K562 (cell line): ENCODE measurements around the gene FAM234A. TPM values are rescaled to one million over a fixed set of nuclear protein-coding genes. Genes with fewer than 3 reads are reported as not detected.

Experiments
- PTRF ChIP-seq: fragments of 450-650 bp; IDR thresholded peaks from 2 replicates; pipeline ENCODE4 v1.6.1; 2016; ENCODE audit warnings: mild to moderate bottlenecking, missing genetic modification characterization, missing compliant biosample characterization
- polyA plus RNA-seq, 8 experiments: library from polyadenylated mRNA; depleted of rRNA in 4 of 8; stranded (reverse) in 5 of 8; unstranded in 3 of 8; fragments of >200 nt; fragmentation: Nextera tagmentation in 2 of 8; fragmentation: Illumina TruSeq in 1 of 8; extraction: Ambion mirVana in 2 of 8; extraction: Trizol in 1 of 8; gene quantifications; 2 replicates each; pipeline versions ENCODE4 v1.2.1 to v1.2.3, GENCODE V29; 2011 to 2014; ENCODE audit warnings: inconsistent platforms in 1 of 8, missing spikeins in 1 of 8
- total RNA-seq, 7 experiments: library from RNA; depleted of rRNA in 6 of 7; stranded (reverse); fragments of >200 nt in 6 of 7; fragmentation: Illumina TruSeq in 2 of 7; extraction: Trizol in 2 of 7; gene quantifications; 2 replicates each; pipeline versions ENCODE4 v1.2.1 to v1.2.3, GENCODE V29; 2011 to 2021; ENCODE audit warnings: low replicate concordance in 1 of 7
- TF ChIP-seq, protein P1 (sequence below), 3 experiments: IDR thresholded peaks in 2 of 3; conservative IDR thresholded peaks in 1 of 3; 2 replicates each; pipeline ENCODE4 v1.5.1; 2011 to 2012; ENCODE audit warnings: low read length in 3 of 3, mild to moderate bottlenecking in 3 of 3, control low read depth in 2 of 3, improper control_type of control experiment in 1 of 3, inconsistent platforms in 1 of 3, low read depth in 1 of 3, mixed read lengths in 1 of 3, moderate library complexity in 1 of 3; ENCODE audit not compliant: insufficient read depth in 2 of 3
- TF ChIP-seq, protein P2 (sequence below): fragments of 450-650 bp; IDR thresholded peaks from 2 replicates; pipeline ENCODE4 v1.6.1; 2016; ENCODE audit warnings: missing biosample characterization, missing genetic modification characterization

The FAM234A gene
- total and polyA plus RNA-seq, 9 of the 15 experiments (the other 6 are each of a cell fraction or from before 2014, with no cell fraction given): 1.0 to 47.9 (median 15.0) TPM

DNA sequence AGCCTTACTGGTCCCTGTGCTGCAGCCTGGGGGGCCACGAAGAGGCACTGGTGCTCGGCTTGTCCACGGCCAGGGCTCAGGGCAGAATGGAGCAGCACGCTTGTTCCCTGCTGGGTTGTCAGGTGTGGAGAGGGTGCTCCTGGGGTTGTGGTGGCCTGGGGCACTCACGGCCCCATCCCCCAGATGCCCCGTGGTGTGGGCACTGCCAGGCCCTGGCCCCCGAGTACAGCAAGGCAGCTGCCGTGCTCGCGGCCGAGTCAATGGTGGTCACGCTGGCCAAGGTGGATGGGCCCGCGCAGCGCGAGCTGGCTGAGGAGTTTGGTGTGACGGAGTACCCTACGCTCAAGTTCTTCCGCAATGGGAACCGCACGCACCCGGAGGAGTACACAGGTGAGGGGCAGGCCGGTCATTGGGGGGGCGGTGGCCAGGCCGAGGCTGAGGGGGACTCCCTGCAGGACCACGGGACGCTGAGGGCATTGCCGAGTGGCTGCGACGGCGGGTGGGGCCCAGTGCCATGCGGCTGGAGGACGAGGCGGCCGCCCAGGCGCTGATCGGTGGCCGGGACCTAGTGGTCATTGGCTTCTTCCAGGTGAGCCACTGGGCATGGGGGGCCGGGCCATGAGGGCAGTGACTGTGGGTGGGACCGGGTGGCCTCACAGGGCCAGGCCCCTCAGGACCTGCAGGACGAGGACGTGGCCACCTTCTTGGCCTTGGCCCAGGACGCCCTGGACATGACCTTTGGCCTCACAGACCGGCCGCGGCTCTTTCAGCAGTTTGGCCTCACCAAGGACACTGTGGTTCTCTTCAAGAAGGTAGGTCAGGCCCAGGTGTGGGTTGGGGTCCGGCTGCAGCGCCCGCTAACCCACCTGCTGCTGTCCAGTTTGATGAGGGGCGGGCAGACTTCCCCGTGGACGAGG is 49.8 kb downstream of the FAM234A start (continued):
- TF ChIP-seq, protein P1, sequence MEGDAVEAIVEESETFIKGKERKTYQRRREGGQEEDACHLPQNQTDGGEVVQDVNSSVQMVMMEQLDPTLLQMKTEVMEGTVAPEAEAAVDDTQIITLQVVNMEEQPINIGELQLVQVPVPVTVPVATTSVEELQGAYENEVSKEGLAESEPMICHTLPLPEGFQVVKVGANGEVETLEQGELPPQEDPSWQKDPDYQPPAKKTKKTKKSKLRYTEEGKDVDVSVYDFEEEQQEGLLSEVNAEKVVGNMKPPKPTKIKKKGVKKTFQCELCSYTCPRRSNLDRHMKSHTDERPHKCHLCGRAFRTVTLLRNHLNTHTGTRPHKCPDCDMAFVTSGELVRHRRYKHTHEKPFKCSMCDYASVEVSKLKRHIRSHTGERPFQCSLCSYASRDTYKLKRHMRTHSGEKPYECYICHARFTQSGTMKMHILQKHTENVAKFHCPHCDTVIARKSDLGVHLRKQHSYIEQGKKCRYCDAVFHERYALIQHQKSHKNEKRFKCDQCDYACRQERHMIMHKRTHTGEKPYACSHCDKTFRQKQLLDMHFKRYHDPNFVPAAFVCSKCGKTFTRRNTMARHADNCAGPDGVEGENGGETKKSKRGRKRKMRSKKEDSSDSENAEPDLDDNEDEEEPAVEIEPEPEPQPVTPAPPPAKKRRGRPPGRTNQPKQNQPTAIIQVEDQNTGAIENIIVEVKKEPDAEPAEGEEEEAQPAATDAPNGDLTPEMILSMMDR (IDR thresholded peaks at IDR 0.05 in 2 of 3, conservative IDR thresholded peaks at IDR 0.05 in 1 of 3; ENCODE audit: insufficient read depth in 2 of 3, low read depth in 1 of 3, low read length in 3 of 3): no peak
- TF ChIP-seq, protein P2, sequence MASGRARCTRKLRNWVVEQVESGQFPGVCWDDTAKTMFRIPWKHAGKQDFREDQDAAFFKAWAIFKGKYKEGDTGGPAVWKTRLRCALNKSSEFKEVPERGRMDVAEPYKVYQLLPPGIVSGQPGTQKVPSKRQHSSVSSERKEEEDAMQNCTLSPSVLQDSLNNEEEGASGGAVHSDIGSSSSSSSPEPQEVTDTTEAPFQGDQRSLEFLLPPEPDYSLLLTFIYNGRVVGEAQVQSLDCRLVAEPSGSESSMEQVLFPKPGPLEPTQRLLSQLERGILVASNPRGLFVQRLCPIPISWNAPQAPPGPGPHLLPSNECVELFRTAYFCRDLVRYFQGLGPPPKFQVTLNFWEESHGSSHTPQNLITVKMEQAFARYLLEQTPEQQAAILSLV (tag): no peak
- TF ChIP-seq PTRF (tag): no peak
